PFSK-1 (cell line): ENCODE data around the gene MYOG.

Experiments
- FOXP2 ChIP-seq: optimal IDR thresholded peaks from 2 replicates; pipeline ENCODE3; 2011; ENCODE audit warnings: borderline replicate concordance, control low read depth, inconsistent platforms; ENCODE audit not compliant: insufficient read depth; ENCODE audit errors: extremely low read length, extremely low read depth
- POLR2AphosphoS5 ChIP-seq: IDR thresholded peaks from 2 replicates; pipeline ENCODE4 v1.6.1; 2012; ENCODE audit warnings: low read depth, mild to moderate bottlenecking, control low read depth, low read length, moderate library complexity
- REST ChIP-seq, 2 experiments: IDR thresholded peaks; 2 replicates each; pipeline versions ENCODE4 v1.6.1 to v1.8.0; 2011 to 2012; ENCODE audit warnings: low read depth in 2 of 2, low read length in 2 of 2, control low read depth in 1 of 2, inconsistent platforms in 1 of 2, mild to moderate bottlenecking in 1 of 2, moderate library complexity in 1 of 2; ENCODE audit not compliant: insufficient read depth in 1 of 2
- SIN3A ChIP-seq: IDR thresholded peaks from 2 replicates; pipeline ENCODE4 v1.6.1; 2012; ENCODE audit warnings: mild to moderate bottlenecking, low read length, moderate library complexity, borderline replicate concordance; ENCODE audit not compliant: insufficient read depth
- TAF1 ChIP-seq: IDR thresholded peaks from 2 replicates; pipeline ENCODE4 v1.6.1; 2012; ENCODE audit warnings: low read length, control low read depth, borderline replicate concordance; ENCODE audit not compliant: insufficient read depth

MYOG gene

GRCh38 chr1:203093754-203094410 lies 8.1 kb upstream of the MYOG start:
- TF ChIP-seq SIN3A (no peak), FOXP2 (no peak), POLR2AphosphoS5 (no peak), REST (IDR thresholded peaks at IDR 0.05; ENCODE audit: insufficient read depth in 1 of 2, low read depth in 2 of 2, low read length in 2 of 2) (no peak), TAF1 (no peak)

DNA sequence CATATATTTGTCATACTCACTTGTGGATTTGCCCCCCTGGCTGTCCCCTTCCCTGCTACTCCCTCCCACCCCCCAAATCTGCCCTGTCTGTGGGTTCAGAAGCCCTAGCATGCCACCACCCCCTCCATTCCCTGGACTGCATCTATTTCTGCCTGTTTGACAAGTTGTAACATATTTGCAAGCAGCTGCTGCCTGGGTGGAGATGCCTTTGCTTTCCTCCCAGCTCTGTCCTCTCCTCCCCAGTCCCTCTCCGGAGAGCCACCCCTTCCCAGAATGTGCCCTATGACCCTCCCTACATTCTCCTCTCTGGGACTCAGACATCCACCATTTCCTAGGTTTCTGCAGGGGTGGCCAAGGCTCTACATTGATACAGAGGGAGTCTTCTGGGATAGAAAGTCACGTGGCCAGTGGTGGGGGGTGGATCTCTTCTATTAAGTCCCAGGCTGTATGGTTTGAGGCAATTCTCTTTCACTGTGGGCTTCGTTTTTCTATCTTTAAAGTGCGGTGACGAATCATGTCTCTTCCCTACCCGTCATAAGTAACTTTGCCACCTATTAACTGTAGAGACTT lies 6.0 kb upstream of the MYOG start:
- TF ChIP-seq SIN3A = no peak
- no peak for TF ChIP-seq FOXP2
- no peak for TF ChIP-seq REST (IDR thresholded peaks at IDR 0.05; ENCODE audit: insufficient read depth in 1 of 2, low read depth in 2 of 2, low read length in 2 of 2)
- TF ChIP-seq POLR2AphosphoS5 = no peak
- no peak for TF ChIP-seq TAF1

GRCh38 chr1:203091199-203091477 lies 5.3 kb upstream of the MYOG start:
- no peak for TF ChIP-seq POLR2AphosphoS5
- TF ChIP-seq FOXP2 = no peak
- no peak for TF ChIP-seq SIN3A
- no peak for TF ChIP-seq TAF1
- TF ChIP-seq REST (IDR thresholded peaks at IDR 0.05; ENCODE audit: insufficient read depth in 1 of 2, low read depth in 2 of 2, low read length in 2 of 2) = no peak

- TF ChIP-seq SIN3A (no peak), REST (IDR thresholded peaks at IDR 0.05; ENCODE audit: insufficient read depth in 1 of 2, low read depth in 2 of 2, low read length in 2 of 2) (no peak), FOXP2 (no peak), TAF1 (no peak), POLR2AphosphoS5 (no peak)
Measured at GRCh38 chr1:203090421-203091198, 4.8 kb upstream of the MYOG start.
